T-helper 22 cell (primary cell): Measurements from ENCODE around the gene U2SURP.
"Not testable (repeated sequence)": the region's sequence is repeated elsewhere in the genome, so short reads cannot be mapped to it uniquely, and the experiment has no call there.

Experiments
- DNase-seq: peaks from one replicate; pipeline ENCODE4 v3.0.0-alpha.2; 2020; ENCODE audit warnings: low read depth

Gene U2SURP

GRCh38 chr3:142976621-142977398 is 24.6 kb upstream of the U2SURP start:
- DNase-seq, result no peak

DNA sequence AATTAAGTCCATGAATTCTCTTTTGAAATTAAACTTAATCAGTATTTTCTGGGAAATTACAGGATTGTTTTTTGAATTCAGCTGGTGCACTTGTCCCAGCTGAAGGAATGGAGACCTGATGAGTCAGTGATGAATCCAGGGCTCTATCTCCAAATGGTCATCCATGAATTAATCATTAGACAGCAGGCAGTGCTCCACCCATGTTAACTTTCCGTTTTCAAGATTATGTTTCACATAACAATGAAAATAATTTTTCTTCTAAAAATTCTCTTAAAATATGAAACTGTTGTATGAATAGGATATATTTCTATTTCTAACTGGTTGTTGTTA is 24.0 kb upstream of the U2SURP start:
- DNase-seq, result no peak

DNA sequence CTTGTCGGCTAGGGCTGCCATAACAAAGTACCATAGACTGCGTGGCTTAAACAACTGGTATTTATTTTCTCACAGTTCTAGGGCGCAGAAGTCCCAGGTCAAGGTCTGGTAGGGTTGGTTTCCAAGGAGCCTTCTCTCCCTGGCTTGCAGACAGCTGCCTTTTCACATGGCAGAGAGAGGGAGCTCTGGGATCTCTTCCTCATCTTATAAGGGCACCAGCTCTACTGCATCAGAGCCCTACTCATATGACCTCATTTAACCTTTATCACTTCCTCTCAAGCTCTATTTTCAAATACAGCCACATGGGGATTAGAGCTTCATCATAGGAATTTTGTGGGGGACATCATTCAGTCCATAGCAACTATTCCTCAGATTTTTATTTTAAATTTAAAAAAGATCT is 20.3 kb upstream of the U2SURP start:
- no peak for DNase-seq

DNA sequence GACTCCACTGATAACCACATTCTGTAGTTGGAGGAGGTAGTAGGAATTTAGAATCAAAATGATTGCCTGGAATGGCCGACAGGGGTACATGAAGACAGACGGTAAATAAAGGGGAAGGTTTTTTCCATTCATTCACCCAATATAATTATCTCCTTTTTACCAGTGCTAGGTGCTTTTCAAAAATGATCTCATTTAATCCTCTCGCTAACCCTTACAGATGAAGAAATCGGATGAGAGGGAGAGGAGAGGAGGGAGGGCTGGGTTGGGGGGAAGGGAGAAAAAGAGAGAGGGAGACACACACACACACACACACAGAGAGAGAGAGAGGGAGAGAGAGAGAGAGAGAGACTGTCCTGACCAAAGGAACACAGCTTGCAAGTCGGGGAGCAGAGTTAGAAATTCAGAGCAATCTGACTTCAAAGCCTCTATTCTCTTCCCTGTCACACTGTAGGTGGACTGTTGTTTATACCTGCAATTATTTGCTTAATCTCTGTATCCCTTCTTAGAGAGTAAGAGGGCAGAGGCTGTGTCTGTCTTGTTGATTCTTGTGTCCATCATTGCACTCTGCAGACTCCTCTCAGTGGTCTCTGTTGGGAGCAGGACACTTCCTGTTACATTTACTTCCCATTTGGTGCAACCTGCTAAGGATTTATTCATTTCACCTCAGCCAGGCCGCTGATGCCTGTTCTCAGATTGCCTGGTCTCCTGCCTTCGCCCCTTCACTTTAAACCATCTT is 19.2 kb upstream of the U2SURP start:
- no peak for DNase-seq

- no peak for DNase-seq
Measured at GRCh38 chr3:142983318-142983717, 18.1 kb upstream of the U2SURP start.

GRCh38 chr3:142984255-142984654 is 17.1 kb upstream of the U2SURP start:
- no peak for DNase-seq

- DNase-seq, result no peak
Measured at GRCh38 chr3:142987080-142987700, 14.2 kb upstream of the U2SURP start.

DNA sequence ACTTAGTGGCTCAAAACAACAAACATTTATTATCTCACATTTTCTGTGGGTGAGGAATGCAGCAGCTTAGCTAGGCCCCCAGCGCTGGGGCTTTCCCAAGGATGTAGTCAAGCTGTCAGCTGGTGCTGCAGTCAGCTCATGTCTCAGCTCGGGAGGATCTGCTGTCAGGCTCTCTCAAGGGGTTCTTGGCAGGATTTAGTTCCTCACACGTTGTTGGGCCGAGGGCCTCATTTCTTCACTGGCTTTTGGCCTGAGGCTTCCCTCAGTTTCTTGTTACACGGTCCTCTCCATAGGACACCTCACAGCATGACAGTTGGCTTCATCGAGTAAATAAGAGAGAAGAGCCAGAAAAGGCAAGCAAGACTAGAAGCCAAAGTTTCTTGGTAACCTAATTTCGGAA is 13.7 kb upstream of the U2SURP start:
- DNase-seq, result no peak

DNA sequence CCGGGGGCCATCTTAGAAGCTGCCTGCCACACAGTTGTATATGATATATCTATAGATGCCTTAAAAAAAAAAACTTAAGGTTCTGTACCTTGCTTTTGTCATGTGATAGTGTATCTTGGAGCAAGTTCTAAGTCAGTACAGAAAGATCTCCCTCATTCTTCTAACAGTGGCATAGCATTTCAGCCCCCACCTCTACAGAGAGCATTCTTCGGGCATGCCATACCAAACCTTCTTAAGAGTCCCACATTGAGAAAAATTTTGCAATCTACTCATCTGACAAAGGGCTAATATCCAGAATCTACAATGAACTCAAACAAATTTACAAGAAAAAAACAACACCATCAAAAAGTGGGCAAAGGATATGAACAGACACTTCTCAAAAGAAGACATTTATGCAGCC is 13.1 kb upstream of the U2SURP start:
- DNase-seq, result not testable (repeated sequence)

- not testable (repeated sequence) for DNase-seq
Measured at GRCh38 chr3:142988826-142989225, 12.5 kb upstream of the U2SURP start.

- DNase-seq, result no peak
Measured at GRCh38 chr3:142990721-142991120, 10.6 kb upstream of the U2SURP start.

DNA sequence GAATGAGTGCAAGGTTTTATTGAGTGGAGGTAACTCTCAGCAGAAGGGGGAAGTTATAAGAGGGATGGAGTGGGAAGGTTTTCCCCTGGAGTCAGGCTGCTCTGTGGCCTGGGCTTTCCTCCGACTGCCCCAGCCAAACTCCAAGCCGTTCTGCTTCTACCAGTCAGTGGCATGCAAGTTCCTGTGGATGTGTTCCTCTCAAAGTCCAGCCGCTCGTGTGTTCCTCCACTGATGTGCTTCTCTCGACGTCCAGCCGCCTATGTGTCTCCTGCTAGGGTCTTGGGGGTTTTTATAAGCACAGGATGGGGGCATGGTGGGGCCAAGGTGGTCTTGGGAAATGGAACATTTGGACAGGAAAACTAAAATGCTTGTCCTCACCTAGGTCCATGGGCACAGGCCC is 9.0 kb upstream of the U2SURP start:
- DNase-seq, result no peak

DNA sequence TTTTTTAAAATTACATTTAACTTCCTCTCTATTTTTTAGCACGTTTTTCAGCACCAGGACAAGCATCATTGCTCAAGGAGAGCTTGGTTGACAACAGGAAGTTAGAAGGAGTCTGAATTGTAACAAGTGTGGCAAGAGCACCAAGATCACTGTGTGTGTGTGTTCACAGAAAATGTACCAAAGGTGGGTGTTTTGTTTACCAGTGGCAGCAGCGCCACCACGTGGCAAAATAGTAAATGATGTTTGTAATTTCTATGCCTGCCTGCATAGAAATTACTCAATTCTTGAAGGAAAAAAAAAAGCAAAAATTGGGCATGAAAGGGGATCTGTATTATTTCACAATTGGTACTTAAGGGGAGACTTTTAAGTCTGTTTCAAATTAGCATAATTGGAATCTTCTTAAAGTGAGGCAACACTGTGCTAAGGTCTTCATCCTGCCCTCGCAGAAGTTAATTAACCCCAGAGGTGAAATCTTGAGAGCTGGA is 7.4 kb upstream of the U2SURP start:
- DNase-seq, result peak; percentile 13

DNA sequence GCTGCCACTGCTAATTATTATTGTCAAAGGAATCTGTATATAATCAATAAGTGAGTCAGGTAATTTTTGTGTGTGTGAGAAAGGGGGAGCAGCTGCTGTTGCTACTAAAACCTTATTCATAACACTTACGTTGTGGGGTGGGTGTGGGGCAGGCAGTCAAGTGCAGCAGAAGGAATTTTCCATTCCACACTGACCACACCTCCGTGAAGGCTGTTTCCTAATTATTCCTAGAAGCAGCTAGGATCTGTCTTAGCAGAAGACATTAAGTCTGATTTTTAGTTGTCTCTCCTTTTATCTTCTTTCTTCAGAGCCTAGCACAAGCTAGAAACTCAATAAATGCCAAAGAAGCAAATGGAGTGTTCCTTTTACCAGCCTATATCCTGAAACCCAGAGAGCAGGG is 4.0 kb upstream of the U2SURP start:
- no peak for DNase-seq

DNA sequence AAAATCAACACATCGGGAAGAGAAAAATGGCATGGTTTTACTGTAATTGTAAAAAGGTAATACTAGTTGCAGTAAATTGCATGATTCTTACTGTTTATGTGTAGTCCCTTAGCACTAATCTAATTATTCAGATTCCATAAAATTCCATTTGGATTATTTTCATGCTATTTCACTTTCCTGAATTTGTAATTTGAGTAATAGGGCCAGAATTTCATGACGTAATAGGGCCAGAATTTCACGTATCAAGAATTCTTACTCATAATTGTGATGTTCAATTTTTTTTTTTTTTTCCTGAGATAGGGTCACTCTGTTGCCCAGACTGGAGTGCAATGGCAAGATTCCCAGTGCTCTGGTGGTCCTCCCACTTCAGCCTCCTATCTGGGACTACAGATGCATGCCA is 2.9 kb upstream of the U2SURP start:
- DNase-seq, result no peak

GRCh38 chr3:142999881-143000280 is 1.5 kb upstream of the U2SURP start:
- no peak for DNase-seq

- no peak for DNase-seq
Measured at GRCh38 chr3:143000528-143000927, 842 bp upstream of the U2SURP start.

GRCh38 chr3:143001034-143001368 is 369 bp upstream of the U2SURP start:
- peak; percentile 45 for DNase-seq

DNA sequence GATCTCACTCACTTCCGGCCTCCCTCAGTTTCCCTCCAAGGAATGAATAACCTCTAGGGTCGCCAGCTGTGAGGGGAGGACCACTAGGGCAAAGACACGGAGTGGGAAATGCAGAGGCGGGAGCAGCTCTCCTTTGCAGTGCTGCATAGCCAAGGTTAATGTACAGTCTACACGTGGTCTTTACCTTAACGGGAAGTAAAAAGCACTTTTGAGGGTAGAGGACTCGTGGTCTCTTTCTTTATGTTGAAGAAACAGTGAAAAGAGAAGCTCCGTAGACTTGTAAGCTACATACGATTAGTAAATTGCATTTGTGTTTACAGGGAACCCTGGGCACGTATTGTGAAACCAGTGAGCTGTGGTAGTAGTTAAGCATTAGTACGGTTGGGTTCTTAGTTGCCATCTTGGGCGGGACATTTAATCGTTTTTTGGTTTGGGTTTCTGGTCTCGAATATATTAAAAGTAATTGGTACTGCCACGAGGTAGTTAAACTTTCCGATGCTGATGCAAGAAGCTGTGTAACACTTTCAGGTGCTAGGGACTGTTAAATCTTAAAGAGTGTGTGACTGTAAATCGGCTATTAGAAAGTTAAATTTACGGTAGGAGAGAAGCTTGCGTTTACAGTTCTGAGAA is 828 bp downstream of the U2SURP start:
- no peak for DNase-seq

DNA sequence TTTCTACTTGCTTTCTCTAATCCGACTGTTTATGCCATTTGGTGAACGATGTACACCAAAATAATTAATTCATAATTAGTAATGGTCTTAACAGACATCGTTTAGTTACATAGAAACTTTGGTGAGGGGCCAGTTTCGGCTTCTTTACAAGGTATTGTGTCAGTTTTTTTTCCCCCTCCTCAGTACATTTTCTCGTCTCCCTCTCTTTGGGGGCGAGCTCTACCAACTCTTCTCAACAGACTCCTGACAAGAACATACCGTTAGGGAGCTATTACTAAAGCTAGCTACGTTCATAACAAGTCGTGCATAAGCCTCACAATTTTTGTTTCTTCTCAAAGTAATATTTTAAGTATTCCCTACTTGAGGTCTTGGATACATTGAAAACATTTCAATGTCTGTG is 1.4 kb downstream of the U2SURP start:
- DNase-seq, result no peak

DNA sequence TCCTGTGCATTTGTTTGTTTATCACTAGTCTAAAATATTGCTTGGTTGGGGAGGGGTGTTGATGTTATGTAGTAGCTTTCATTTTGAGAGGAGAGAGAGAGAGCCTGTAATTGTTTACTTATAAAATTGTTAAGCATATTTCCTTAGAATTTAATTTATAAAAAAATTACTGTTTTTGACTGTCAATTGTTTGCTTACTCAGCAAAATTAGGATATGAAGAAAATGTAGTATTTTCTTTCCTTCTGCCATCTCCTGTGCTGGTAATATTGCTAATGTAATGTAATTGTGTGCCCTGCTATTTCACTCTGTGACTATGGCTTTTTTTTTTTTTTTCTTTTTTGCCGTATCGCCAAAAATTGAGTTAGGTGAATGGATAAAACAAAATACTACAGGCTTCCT is 3.5 kb downstream of the U2SURP start:
- no peak for DNase-seq

DNA sequence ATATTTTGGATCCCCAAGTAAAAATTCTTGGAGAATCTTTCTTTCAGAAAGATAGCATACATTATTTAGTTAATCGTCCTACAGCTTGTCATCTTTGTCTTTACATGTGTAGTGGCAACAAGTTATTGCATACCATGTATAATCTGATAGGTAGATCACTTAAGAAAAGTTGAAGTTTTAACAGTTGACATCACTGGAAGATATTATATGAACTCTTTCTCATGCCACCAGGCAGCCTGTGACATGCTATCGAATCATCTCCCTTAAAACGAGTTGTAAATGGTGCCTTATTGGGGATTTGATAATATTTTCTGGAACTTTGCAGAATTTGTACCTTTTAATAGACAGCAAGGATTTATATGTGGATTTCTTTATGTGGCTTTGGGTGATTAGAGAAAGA is 8.7 kb downstream of the U2SURP start:
- DNase-seq, result no peak

GRCh38 chr3:143011705-143012104 is 10.3 kb downstream of the U2SURP start:
- DNase-seq, result no peak
